Prostate gland (tissue), 2 donors: ENCODE results near the gene SPRED1.

Source experiments
- POLR2A ChIP-seq: fragments of 450-650 bp; IDR thresholded peaks from one replicate; pipeline ENCODE4 v1.6.1; 2016; ENCODE audit warnings: antibody characterized with exemption, mild to moderate bottlenecking
- POLR2AphosphoS5 ChIP-seq: sonication (generic); formaldehyde crosslinking; IDR thresholded peaks from one replicate; pipeline ENCODE4 v1.6.1; 2017; ENCODE audit warnings: antibody characterized with exemption
- TF ChIP-seq, protein P1 (sequence below), 4 experiments: fragments of 200-600 bp in 2 of 4; fragments of 450-650 bp in 2 of 4; sonication (generic) in 2 of 4; IDR thresholded peaks; 1 replicate in 3 of 4; 2 replicates in 1 of 4; pipeline ENCODE4 v1.5.1; 2016 to 2019; ENCODE audit warnings: antibody characterized with exemption in 4 of 4, mild to moderate bottlenecking in 2 of 4, moderate library complexity in 2 of 4

GRCh38 chr15:38367476-38367875, 114.8 kb downstream of the SPRED1 start:
- TF ChIP-seq, protein P1, sequence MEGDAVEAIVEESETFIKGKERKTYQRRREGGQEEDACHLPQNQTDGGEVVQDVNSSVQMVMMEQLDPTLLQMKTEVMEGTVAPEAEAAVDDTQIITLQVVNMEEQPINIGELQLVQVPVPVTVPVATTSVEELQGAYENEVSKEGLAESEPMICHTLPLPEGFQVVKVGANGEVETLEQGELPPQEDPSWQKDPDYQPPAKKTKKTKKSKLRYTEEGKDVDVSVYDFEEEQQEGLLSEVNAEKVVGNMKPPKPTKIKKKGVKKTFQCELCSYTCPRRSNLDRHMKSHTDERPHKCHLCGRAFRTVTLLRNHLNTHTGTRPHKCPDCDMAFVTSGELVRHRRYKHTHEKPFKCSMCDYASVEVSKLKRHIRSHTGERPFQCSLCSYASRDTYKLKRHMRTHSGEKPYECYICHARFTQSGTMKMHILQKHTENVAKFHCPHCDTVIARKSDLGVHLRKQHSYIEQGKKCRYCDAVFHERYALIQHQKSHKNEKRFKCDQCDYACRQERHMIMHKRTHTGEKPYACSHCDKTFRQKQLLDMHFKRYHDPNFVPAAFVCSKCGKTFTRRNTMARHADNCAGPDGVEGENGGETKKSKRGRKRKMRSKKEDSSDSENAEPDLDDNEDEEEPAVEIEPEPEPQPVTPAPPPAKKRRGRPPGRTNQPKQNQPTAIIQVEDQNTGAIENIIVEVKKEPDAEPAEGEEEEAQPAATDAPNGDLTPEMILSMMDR (IDR thresholded peaks at IDR 0.05), result no peak
- TF ChIP-seq POLR2AphosphoS5, result no peak
- TF ChIP-seq POLR2A, result no peak
